Neural cell (in vitro differentiated cells): ENCODE measurements around the gene CTXN1. TPM values are rescaled to one million over a fixed set of nuclear protein-coding genes. Genes with fewer than 3 reads are reported as not detected.
A peak's percentile ranks its signal among the peaks of the same experiment; 100 is the strongest.

Experiments
- H2AFZ ChIP-seq: fragments of 200-600, 300-800 bp; sonication (generic), shearing (Covaris generic); 2 replicates; pipeline ENCODE4 v1.6.0; 2014; ENCODE audit warnings: low read depth, mild to moderate bottlenecking, antibody characterized with exemption, low read length, moderate library complexity
- H3F3A ChIP-seq: fragments of 200-600 bp; shearing (Covaris generic); 2 replicates; pipeline ENCODE4 v1.6.1; 2016; ENCODE audit warnings: mild to moderate bottlenecking, moderate library complexity, mixed read lengths, antibody characterized with exemption, low read length; ENCODE audit not compliant: insufficient read depth, poor library complexity, severe bottlenecking
- H3K27ac ChIP-seq: fragments of 200-600, 300-800 bp; sonication (generic), shearing (Covaris generic); 2 replicates; pipeline ENCODE4 v1.5.1; 2014; ENCODE audit warnings: mild to moderate bottlenecking, low read length, moderate library complexity
- H3K27me3 ChIP-seq: fragments of 300-800, 200-600 bp; sonication (generic), shearing (Covaris generic); 2 replicates; pipeline ENCODE4 v1.6.0; 2014; ENCODE audit warnings: mild to moderate bottlenecking, low read depth, low read length, moderate library complexity; ENCODE audit not compliant: insufficient read depth
- H3K36me3 ChIP-seq: fragments of 300-800, 200-600 bp; sonication (generic), shearing (Covaris generic); 2 replicates; pipeline ENCODE4 v1.5.1; 2014; ENCODE audit warnings: mild to moderate bottlenecking, antibody characterized with exemption, low read length, moderate library complexity; ENCODE audit not compliant: insufficient read depth
- H3K4me2 ChIP-seq: fragments of 300-800, 200-600 bp; sonication (generic), shearing (Covaris generic); 2 replicates; pipeline ENCODE4 v1.6.0; 2014; ENCODE audit warnings: mild to moderate bottlenecking, low read length
- H3K4me3 ChIP-seq: fragments of 300-800, 200-600 bp; sonication (generic), shearing (Covaris generic); 2 replicates; pipeline ENCODE4 v1.5.1; 2014; ENCODE audit warnings: mild to moderate bottlenecking, low read length, moderate library complexity
- H3K79me2 ChIP-seq: fragments of 200-600 bp; shearing (Covaris generic); replicated peaks from 2 replicates; pipeline ENCODE4 v1.6.0; 2014; ENCODE audit warnings: mild to moderate bottlenecking, low read length, moderate library complexity; ENCODE audit not compliant: insufficient read depth
- H3K9ac ChIP-seq: fragments of 300-800, 200-600 bp; sonication (generic), shearing (Covaris generic); 2 replicates; pipeline ENCODE4 v1.6.1; 2016; ENCODE audit warnings: mild to moderate bottlenecking, low read length, mixed read lengths
- H3K9me2 ChIP-seq: fragments of 200-600 bp; shearing (Covaris generic); 2 replicates; pipeline ENCODE4 v1.6.1; 2016; ENCODE audit warnings: mild to moderate bottlenecking, low read length, mixed read lengths; ENCODE audit not compliant: insufficient read depth
- H3K9me3 ChIP-seq: fragments of 200-600, 300-800 bp; sonication (generic), shearing (Covaris generic); 2 replicates; pipeline ENCODE4 v1.6.1; 2016; ENCODE audit warnings: mild to moderate bottlenecking, mixed run types, low read length, moderate library complexity, mixed read lengths
- H4K20me1 ChIP-seq: fragments of 200-600 bp; shearing (Covaris generic); 2 replicates; pipeline ENCODE4 v1.6.1; 2016; ENCODE audit warnings: mild to moderate bottlenecking, mixed run types; ENCODE audit not compliant: insufficient read depth
- CTCF ChIP-seq: fragments of 450-650 bp; IDR thresholded peaks from 2 replicates; pipeline ENCODE4 v1.5.1; 2014; ENCODE audit warnings: antibody characterized with exemption, mild to moderate bottlenecking, moderate library complexity; ENCODE audit not compliant: poor library complexity, severe bottlenecking
- EP300 ChIP-seq: fragments of 450-650 bp; conservative IDR thresholded peaks from 2 replicates; pipeline ENCODE4 v1.6.1; 2014; ENCODE audit warnings: antibody characterized with exemption, mild to moderate bottlenecking, moderate library complexity; ENCODE audit not compliant: poor library complexity, severe bottlenecking
- EZH2 ChIP-seq: fragments of 200-600, 300-800 bp; shearing (Covaris generic), sonication (generic); IDR thresholded peaks from 2 replicates; pipeline ENCODE4 v1.6.1; 2014; ENCODE audit warnings: antibody characterized with exemption, low read length, borderline replicate concordance, mild to moderate bottlenecking; ENCODE audit not compliant: insufficient read depth, poor library complexity, severe bottlenecking
- MXI1 ChIP-seq: fragments of 450-650 bp; conservative IDR thresholded peaks from 2 replicates; pipeline ENCODE4 v1.6.1; 2014; ENCODE audit warnings: antibody characterized with exemption, mild to moderate bottlenecking; ENCODE audit not compliant: poor library complexity, severe bottlenecking
- POLR2AphosphoS5 ChIP-seq: IDR thresholded peaks from 2 replicates; pipeline ENCODE4 v1.6.1; 2012
- RAD21 ChIP-seq: fragments of 450-650 bp; conservative IDR thresholded peaks from 2 replicates; pipeline ENCODE4 v1.6.1; 2014; ENCODE audit warnings: antibody characterized with exemption, mild to moderate bottlenecking, moderate library complexity
- REST ChIP-seq: IDR thresholded peaks from 2 replicates; pipeline ENCODE4 v1.6.1; 2012; ENCODE audit warnings: borderline replicate concordance
- SMC3 ChIP-seq: fragments of 450-650 bp; conservative IDR thresholded peaks from 2 replicates; pipeline ENCODE4 v1.6.1; 2014; ENCODE audit warnings: antibody characterized with exemption, mild to moderate bottlenecking, moderate library complexity; ENCODE audit not compliant: poor library complexity
- TAF1 ChIP-seq: IDR thresholded peaks from 2 replicates; pipeline ENCODE4 v1.6.1; 2012; ENCODE audit warnings: low read depth
- polyA plus RNA-seq: library from polyadenylated mRNA; depleted of rRNA; stranded (reverse); fragments of >200 nt; gene quantifications from 2 replicates; pipeline ENCODE4 v1.2.3, GENCODE V29; 2014

Gene CTXN1
- polyA plus RNA-seq, 1 donor from 2014 or later: 24.7 TPM

DNA sequence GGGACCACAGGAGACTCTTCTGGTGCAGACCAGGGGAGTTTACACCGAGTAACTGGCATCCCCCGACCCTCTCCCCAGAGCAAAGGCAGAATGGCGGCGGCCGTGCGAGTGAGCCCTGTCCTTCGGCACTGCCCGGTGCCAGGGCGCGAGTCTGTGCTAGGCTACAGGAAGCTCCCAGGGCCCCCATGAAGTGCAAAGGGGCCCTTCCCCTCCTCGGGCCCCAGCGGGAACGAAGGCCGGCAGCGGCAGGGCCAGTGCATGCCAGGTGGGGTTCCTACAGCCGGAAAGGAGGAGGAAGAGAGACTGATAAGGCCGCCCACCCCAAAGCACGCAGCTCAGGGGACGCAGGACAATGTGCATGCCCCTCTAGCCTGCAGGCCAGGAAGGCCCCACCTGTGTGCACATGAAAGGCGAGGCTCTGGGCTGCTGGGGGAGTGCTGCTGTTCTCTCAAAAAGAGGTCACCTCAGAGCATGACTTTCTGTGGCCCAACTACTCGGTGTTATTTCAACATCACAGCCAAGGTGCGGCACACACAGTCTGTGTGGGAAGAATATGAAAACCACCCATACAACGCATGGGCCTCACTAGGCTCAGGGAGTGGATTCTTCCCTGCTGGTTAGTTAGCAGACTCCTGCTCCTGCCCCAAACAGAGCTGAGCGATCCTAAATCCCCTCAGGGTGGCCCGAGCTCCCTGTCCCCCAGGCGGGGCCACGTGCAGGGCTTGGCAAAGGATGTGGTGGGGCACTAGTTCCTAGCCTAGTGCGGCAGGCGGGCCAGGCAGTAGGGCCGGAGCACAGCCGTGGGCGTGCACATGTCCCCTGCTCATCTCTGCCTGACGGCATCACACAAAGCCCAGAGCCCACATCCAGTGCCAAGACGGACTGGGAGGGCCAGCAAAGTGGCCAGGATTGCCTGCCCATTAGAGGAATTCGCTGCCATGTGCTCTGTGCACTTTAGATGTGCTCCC lies 45.9 kb upstream of the CTXN1 start:
- no peaks in the 10 kb centered on the region for H3K27me3 ChIP-seq
- H3F3A ChIP-seq: no peaks in the 10 kb centered on the region
- H2AFZ ChIP-seq: no peak overlapping the region
- no peaks in the 10 kb centered on the region for H3K79me2 ChIP-seq
- no peaks in the 10 kb centered on the region for H3K36me3 ChIP-seq
- H3K9me3 ChIP-seq: no peaks in the 10 kb centered on the region
- H3K9me2 ChIP-seq: no peaks in the 10 kb centered on the region
- H3K9ac ChIP-seq: no peak overlapping the region
- no peak overlapping the region for H3K4me3 ChIP-seq
- no peak overlapping the region for H3K4me2 ChIP-seq
- no peaks in the 10 kb centered on the region for H4K20me1 ChIP-seq
- no peak for TF ChIP-seq REST
- no peak for TF ChIP-seq RAD21
- TF ChIP-seq SMC3: no peak
- TF ChIP-seq MXI1: no peak
- TF ChIP-seq POLR2AphosphoS5: no peak
- no peak for TF ChIP-seq CTCF
- TF ChIP-seq EP300: no peak
- no peak for TF ChIP-seq TAF1
- TF ChIP-seq EZH2: no peak
- no peak overlapping the region for H3K27ac ChIP-seq

GRCh38 chr19:7970716-7971448 lies 44.9 kb upstream of the CTXN1 start:
- H3K9me3 ChIP-seq: no peaks in the 10 kb centered on the region
- no peak overlapping the region for H3K27ac ChIP-seq
- H3K4me3 ChIP-seq: no peak overlapping the region
- H3K9ac ChIP-seq: no peak overlapping the region
- no peaks in the 10 kb centered on the region for H4K20me1 ChIP-seq
- H3K9me2 ChIP-seq: no peaks in the 10 kb centered on the region
- TF ChIP-seq EZH2: no peak
- no peak for TF ChIP-seq REST
- no peak for TF ChIP-seq POLR2AphosphoS5
- peak; percentile 61 for TF ChIP-seq SMC3
- no peak for TF ChIP-seq TAF1
- TF ChIP-seq MXI1: no peak
- peak; percentile 59 for TF ChIP-seq RAD21
- TF ChIP-seq EP300: no peak
- peak; percentile 63 for TF ChIP-seq CTCF
- H3F3A ChIP-seq: no peaks in the 10 kb centered on the region
- no peaks in the 10 kb centered on the region for H3K36me3 ChIP-seq
- no peaks in the 10 kb centered on the region for H3K79me2 ChIP-seq
- no peak overlapping the region for H3K4me2 ChIP-seq
- H3K27me3 ChIP-seq: no peaks in the 10 kb centered on the region
- H2AFZ ChIP-seq: no peak overlapping the region
